GM12874 (cell line): ENCODE results near the gene NTSR1.

ENCODE experiments used
- CTCF ChIP-seq: IDR thresholded peaks from 2 replicates; pipeline ENCODE4 v1.5.1; 2011; ENCODE audit warnings: low read depth, mild to moderate bottlenecking, control low read depth, low read length, moderate library complexity; ENCODE audit not compliant: insufficient read depth

NTSR1 gene

GRCh38 chr20:62707921-62708521 is 615 bp upstream of the NTSR1 start:
- peak; percentile 56; the same call in 1 of the 2 replicates for TF ChIP-seq CTCF

GRCh38 chr20:62709537-62709905 is 885 bp downstream of the NTSR1 start:
- TF ChIP-seq CTCF: no peak

- TF ChIP-seq CTCF: no peak
These were observed 1.7 kb downstream of the NTSR1 start for GRCh38 chr20:62710221-62710885.

GRCh38 chr20:62710886-62711702 is 2.5 kb downstream of the NTSR1 start:
- TF ChIP-seq CTCF: no peak

GRCh38 chr20:62711703-62712101 is 3.1 kb downstream of the NTSR1 start:
- TF ChIP-seq CTCF: no peak

- TF ChIP-seq CTCF: no peak
These were observed 4.0 kb downstream of the NTSR1 start for GRCh38 chr20:62712606-62713005.

- TF ChIP-seq CTCF: no peak
These were observed 5.4 kb downstream of the NTSR1 start for GRCh38 chr20:62714006-62714405.
